Left kidney (tissue), 8 donors: ENCODE results near the gene HOXA3. TPM values are rescaled to one million over a fixed set of nuclear protein-coding genes. Genes with fewer than 3 reads are reported as not detected.

Experiments
- DNase-seq: peaks from one replicate; pipeline ENCODE4 v3.0.0-alpha.2; 2013
- long read RNA-seq, 8 donors: transcript quantifications; one replicate each; lab custom pipeline, GENCODE V29; 2026
- polyA plus RNA-seq: library from polyadenylated mRNA; unstranded; fragments of 120-200 nt; gene quantifications from one replicate; pipeline ENCODE4 v1.2.1, GENCODE V29; 2013; ENCODE audit not compliant: insufficient read length

The HOXA3 gene
- 47.9 TPM for polyA plus RNA-seq
- long read RNA-seq, donor 1, transcript HOXA3-205 (2 exons, 503 nt), result major isoform, 5 of 98 reads
- long read RNA-seq, donor 1, partial matches to known transcripts, result 85 of 98 reads
- long read RNA-seq, donor 1, other reads (novel, unspliced or antisense), result 5 of 98 reads
- long read RNA-seq, donor 2, partial matches to known transcripts, result 14 of 21 reads
- long read RNA-seq, donor 2, other reads (novel, unspliced or antisense), result 0 of 21 reads
- long read RNA-seq, donor 3, partial matches to known transcripts, result 0 of 3 reads
- long read RNA-seq, donor 3, other reads (novel, unspliced or antisense), result 0 of 3 reads
- long read RNA-seq, donor 4, partial matches to known transcripts, result 16 of 16 reads
- long read RNA-seq, donor 4, other reads (novel, unspliced or antisense), result 0 of 16 reads
- long read RNA-seq, donor 5, partial matches to known transcripts, result 0 of 2 reads
- long read RNA-seq, donor 5, other reads (novel, unspliced or antisense), result 0 of 2 reads
- long read RNA-seq, donor 6, partial matches to known transcripts, result 6 of 8 reads
- long read RNA-seq, donor 6, other reads (novel, unspliced or antisense), result 0 of 8 reads
- long read RNA-seq, donor 7, partial matches to known transcripts, result 25 of 31 reads
- long read RNA-seq, donor 7, other reads (novel, unspliced or antisense), result 0 of 31 reads
- long read RNA-seq, donor 8, partial matches to known transcripts, result 9 of 10 reads
- long read RNA-seq, donor 8, other reads (novel, unspliced or antisense), result 0 of 10 reads

- DNase-seq, result peak; percentile 94
Measured at GRCh38 chr7:27151931-27152815, at the start of gene HOXA3. Gene HOXA3, minus strand, starts transcription at chr7:27152583. Its CDS starts 41,943 bp downstream, at chr7:27110640.

- DNase-seq, result no peak
Measured at GRCh38 chr7:27201580-27202017, 49.2 kb upstream of the HOXA3 start.

GRCh38 chr7:27200761-27201579, 48.6 kb upstream of the HOXA3 start:
- DNase-seq, result no peak

GRCh38 chr7:27199849-27200760, 47.7 kb upstream of the HOXA3 start, which contains the start of gene HOXA13:
Gene HOXA13, minus strand, starts transcription at chr7:27200091. Its CDS starts 14 bp downstream, at chr7:27200077.
- peak; percentile 30 for DNase-seq

- peak; percentile 28 for DNase-seq
Measured at GRCh38 chr7:27198871-27199801, 46.8 kb upstream of the HOXA3 start.

- peak; percentile 18 for DNase-seq
Measured at GRCh38 chr7:27198138-27198841, 45.9 kb upstream of the HOXA3 start.

- DNase-seq, result peak; percentile 33
Measured at GRCh38 chr7:27197137-27198042, 45.0 kb upstream of the HOXA3 start.

GRCh38 chr7:27196287-27196767, 43.9 kb upstream of the HOXA3 start:
- peak; percentile 85 for DNase-seq

- peak; percentile 12 for DNase-seq
Measured at GRCh38 chr7:27194686-27195379, 42.5 kb upstream of the HOXA3 start.

- no peak for DNase-seq
Measured at GRCh38 chr7:27194002-27194352, 41.6 kb upstream of the HOXA3 start.

GRCh38 chr7:27193335-27194001, 41.1 kb upstream of the HOXA3 start:
- DNase-seq, result no peak

- no peak for DNase-seq
Measured at GRCh38 chr7:27192546-27193334, 40.4 kb upstream of the HOXA3 start.

- no peak for DNase-seq
Measured at GRCh38 chr7:27191833-27192545, 39.6 kb upstream of the HOXA3 start.

GRCh38 chr7:27191161-27191731, 38.9 kb upstream of the HOXA3 start:
- DNase-seq, result no peak
